LNCaP clone FGC (cell line): ENCODE data around the gene KIF25.

Experiments used
- DNase-seq: peaks from one replicate; pipeline ENCODE4 v3.0.0-alpha.2; 2011; ENCODE audit warnings: low read depth
- H3K4me3 ChIP-seq: 2 replicates; pipeline ENCODE4 v1.5.1; 2011; ENCODE audit warnings: mild to moderate bottlenecking, low read depth, low read length, control low read depth
- CTCF ChIP-seq: IDR thresholded peaks from 2 replicates; pipeline ENCODE4 v1.5.1; 2012; ENCODE audit warnings: mild to moderate bottlenecking; ENCODE audit not compliant: control insufficient read depth, insufficient read depth; ENCODE audit errors: extremely low read depth

Gene KIF25

GRCh38 chr6:168090064-168090690 is 92.7 kb downstream of the KIF25 start:
- H3K4me3 ChIP-seq: no peak overlapping the region
- DNase-seq: no peak
- no peak for TF ChIP-seq CTCF

DNA sequence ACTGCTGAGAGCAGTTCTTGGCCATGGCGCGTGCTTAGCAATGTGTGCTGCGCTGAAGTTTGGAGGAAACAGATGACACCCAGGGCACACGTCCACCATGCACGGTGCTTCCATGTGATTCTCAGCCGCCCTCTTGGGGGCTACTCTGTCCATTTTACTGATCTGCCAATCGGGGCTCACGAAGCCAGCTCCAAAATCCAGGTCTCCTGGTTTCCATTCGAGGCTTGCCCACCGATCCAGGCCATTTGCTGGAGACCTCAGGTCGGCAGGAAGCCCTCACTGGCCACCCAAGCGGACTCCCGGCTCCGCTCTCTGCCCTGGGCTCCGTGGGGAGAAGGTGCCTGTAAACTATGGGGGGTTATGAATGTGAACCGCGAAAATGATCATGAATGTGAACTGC is 93.2 kb downstream of the KIF25 start:
- DNase-seq: no peak
- H3K4me3 ChIP-seq: no peak overlapping the region
- TF ChIP-seq CTCF: no peak

DNA sequence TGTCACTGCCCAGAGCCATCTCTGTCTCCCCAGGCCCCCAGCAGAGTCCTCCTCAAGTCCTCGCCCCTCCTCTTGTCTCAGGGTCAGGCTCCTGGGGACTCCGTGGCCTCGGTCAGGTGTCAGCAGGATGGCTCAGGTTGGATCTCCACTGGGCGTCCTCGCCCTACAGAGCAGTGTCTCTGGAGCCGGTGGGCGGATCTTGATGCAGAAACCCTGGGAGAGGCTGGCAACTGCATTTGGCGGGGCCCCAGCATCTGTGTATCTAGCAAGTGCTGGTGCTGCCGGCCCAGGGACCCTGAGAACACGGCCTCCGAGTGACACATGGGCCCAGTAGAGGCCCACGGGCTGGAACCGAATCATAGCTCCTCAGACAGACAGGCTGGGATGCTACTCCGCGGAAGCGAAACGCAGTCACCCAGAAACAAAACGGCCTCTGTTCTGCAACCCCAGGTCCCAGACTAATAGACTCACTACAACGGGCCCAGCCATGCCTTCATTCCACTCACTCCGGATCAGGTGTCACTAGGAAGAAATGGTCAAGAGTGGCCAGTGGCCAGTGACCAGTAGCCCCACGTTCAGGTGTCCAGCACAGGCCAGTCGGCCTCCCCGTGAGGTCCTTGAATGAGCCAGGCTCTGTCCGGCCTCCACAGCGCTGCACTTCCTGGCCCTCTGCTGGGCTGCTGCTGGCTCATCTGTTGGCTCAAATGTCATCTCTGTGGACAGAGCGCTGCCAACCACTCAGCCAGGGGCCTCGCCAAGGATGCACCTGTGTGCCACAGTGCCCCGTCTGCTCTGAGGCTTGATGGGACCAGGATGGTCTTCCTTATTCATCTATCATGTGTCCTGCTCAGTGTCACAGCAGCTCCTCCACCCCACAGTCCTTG is 94.2 kb downstream of the KIF25 start:
- TF ChIP-seq CTCF: no peak
- no peak for DNase-seq
- H3K4me3 ChIP-seq: no peak overlapping the region

DNA sequence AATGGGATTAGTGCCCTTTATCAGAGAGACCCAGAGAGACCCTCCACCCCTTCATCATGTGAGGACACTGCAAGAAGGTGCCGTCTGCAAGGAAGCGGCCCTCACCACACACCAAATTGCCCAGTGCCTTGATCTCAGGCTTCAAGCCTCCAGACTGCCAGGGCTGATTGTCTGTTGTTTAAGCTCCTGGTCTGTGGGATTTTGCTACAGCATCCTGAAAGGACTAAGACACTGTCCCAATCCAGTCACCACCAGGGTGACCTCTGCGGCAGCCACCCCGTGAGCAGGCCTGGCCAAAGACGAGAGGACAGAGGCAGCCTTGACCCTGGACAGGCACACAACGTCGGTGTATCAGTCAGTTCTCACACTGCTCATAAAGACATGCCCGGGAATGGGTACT is 95.1 kb downstream of the KIF25 start:
- no peak for DNase-seq
- H3K4me3 ChIP-seq: no peak overlapping the region

GRCh38 chr6:168093071-168093505 is 95.6 kb downstream of the KIF25 start:
- DNase-seq: no peak
- no peak for TF ChIP-seq CTCF
- no peak overlapping the region for H3K4me3 ChIP-seq

More for the DNA sequence above, 95.1 kb downstream of the KIF25 start:
- TF ChIP-seq CTCF: no peak

DNA sequence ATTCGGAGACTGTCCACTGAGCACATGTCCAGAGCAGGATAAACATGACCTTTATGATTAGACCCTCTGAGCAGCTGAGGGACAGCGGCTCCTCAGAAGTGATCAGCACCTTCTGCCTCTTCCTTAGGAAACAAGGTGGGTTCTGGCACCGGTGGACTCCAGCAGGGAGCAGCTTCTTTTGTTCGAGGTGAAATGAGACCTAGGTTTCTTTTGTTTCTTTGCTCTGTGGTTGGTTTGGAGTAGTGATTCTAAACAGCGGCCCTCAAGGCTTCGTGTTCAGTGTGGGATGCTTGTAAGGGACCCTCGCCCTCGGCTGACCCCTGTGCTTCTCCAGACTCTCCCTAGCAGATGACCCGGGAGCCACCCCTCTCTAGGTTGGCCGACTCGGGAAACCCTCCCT is 96.2 kb downstream of the KIF25 start:
- no peak for TF ChIP-seq CTCF
- DNase-seq: no peak
- H3K4me3 ChIP-seq: no peak overlapping the region
